GM18909 (cell line): ENCODE measurements around the gene RHBG.
A peak's percentile ranks its signal among the peaks of the same experiment; 100 is the strongest.
"Not testable (repeated sequence)": the region's sequence is repeated elsewhere in the genome, so short reads cannot be mapped to it uniquely, and the experiment has no call there.

ENCODE experiments used
- ATAC-seq: cut with Tn5 transposase; IDR thresholded peaks from one replicate; pipeline ENCODE4 v1.9.1; 2021; ENCODE audit warnings: mild to moderate bottlenecking; ENCODE audit not compliant: unreplicated experiment, poor library complexity

Gene RHBG, protein sequence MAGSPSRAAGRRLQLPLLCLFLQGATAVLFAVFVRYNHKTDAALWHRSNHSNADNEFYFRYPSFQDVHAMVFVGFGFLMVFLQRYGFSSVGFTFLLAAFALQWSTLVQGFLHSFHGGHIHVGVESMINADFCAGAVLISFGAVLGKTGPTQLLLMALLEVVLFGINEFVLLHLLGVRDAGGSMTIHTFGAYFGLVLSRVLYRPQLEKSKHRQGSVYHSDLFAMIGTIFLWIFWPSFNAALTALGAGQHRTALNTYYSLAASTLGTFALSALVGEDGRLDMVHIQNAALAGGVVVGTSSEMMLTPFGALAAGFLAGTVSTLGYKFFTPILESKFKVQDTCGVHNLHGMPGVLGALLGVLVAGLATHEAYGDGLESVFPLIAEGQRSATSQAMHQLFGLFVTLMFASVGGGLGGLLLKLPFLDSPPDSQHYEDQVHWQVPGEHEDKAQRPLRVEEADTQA

DNA sequence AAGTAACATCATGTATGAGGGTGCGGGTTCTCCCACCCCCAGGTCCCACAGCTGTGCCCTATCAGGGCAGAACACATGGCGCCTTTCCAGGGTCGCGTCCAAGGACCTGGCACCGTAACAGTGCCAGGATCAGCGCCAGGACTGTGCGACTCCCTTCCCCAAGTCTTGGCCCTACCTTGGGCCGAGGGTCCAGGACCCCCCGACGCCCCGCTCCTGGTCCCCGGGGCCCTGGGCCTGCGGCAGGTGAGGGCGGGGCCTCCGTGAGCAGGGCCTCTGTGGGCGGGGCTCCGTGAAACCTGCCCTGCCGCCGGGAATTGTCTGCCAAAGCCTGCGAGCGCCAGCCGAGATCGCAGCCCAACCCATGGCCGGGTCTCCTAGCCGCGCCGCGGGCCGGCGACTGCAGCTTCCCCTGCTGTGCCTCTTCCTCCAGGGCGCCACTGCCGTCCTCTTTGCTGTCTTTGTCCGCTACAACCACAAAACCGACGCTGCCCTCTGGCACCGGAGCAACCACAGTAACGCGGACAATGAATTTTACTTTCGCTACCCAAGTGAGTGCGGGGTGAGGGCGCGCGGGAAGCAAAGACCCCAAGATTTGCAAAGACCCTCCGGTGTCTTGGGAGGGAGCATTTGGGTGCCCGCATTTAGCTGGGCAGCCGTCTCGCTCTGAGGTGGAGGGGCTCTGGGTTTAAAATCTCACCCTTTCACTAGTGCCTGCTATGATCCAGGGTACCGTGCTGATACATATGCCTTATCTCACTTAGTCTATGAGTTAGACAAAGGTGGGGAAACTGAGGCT is at the start of gene RHBG:
Gene RHBG, plus strand, starts transcription at position 323 of the 796 bp plus-strand sequence. Its CDS starts 39 bp downstream, at position 362.
- no peak for ATAC-seq

DNA sequence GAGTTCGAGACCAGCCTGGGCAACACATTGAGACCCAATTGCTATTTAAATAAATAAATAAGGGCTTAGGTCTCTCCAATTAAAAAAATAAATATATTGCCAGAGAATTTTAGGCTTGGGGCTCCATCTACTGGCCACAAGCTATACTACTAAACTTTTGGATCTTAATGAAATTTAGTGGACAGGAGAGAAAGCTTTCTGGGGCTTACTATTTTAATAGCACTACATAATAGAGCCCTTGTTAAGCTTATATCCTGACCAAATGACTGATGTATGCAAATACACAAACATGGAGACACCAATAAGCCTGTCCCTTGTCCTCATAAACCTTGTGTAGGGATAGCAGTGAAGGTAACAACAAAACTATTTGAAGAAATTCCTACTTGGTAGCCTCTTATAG is 49.3 kb upstream of the RHBG start:
- no peak for ATAC-seq

DNA sequence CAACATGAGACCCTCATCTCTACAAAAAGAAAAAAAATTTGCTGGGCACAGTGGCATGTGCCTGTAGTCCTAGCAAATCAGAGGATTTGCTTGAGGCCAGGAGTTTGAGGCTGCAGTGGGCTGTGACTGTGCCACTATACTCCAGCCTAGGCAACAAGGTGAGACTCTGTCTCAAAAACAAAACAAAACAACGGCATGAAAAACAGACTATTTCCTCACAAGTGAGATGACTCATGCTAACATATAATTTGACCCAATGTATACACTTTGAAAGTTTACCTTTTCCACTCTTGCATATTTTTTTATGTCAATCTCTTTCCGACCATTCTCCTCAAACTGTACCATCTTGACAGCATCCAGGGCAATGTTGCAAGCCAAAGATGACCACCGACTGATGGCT is 48.5 kb upstream of the RHBG start:
- ATAC-seq: no peak

DNA sequence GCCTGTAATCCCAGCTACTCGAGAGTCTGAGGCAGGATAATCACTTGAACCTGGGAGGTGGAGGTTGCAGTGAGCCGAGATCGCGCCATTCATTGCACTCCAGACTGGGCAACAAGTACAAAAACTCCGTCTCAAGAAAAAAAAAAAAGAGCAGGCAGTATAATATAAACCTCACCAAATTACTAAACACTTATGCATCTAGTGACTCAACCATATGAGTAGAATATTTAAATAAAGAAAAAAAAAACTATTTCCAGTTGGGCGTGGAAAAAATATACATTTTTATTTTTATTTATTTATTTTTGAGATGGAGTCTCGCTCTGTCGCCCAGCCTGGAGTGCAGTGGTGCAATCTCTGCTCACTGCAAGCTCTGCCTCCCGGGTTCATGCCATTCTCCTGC is 45.8 kb upstream of the RHBG start:
- not testable (repeated sequence) for ATAC-seq

DNA sequence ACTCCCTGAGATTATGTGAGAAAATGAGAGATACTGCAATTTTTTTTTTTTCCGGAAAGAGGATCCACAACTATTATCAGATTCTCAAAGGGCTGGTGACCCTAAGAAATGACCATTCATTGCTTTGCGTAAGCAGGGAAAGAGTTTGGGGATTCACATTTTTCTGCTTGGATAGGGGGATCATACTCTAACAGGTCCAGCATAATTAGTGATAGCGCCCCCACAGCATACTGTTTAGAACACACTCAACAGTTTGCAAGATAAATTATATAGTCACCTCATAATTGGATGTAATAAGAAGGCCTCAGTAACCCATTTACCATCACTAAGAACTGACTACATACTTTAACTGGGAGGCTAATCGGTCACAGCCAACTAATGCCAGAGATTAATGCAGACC is 32.8 kb upstream of the RHBG start:
- no peak for ATAC-seq

DNA sequence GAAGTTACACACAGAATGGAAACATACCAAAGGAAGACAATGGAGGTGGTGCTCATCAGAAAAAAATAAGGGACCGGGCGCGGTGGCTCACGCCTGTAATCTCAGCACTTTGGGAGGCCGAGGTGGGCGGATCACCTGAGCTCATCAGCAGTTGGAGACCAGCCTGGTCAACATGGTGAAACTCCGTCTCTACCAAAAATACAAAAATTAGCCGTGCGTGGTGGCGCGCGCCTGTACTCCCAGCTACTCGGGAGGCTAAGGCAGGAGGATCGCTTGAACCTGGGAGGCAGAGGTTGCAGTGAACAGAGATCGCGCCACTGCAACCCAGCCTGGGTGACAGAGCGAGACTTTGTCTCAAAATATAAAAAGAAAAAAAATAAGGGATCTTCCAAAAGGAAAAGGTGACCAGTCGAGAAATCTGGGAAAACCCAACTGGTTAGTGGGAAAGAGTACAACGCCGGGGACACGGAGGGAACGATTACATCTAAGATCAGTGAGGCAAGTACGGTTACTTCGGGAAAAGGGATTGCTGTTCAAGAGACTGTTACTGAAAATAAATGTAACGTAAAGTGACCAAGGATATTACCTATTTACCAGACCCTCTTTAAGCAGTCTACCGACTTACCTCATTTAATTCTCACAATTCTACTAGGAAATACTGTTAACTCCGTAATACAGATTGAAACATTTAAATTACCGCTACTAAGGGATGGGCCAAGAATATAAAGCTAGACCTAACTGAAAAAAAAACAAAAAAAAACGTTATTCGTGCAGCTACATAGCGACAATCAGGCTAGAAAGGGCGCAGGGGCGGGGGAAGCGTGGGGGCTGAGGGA is 31.7 kb upstream of the RHBG start:
- ATAC-seq: no peak

DNA sequence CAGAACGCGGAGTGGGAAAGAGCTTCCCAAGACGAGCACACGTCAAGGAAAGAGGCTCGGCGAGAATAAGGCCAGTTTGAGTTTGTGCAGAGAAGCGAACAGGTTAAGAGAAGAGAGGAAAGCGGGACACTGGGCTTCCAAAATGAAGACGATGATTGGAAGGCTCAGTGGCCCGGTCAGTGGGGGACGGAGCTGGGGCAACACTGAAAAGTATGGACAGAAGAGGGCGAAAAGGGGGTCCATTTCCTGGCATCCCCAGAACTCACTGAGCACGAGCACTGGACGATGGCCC is 31.2 kb upstream of the RHBG start:
- ATAC-seq: peak; percentile 2

DNA sequence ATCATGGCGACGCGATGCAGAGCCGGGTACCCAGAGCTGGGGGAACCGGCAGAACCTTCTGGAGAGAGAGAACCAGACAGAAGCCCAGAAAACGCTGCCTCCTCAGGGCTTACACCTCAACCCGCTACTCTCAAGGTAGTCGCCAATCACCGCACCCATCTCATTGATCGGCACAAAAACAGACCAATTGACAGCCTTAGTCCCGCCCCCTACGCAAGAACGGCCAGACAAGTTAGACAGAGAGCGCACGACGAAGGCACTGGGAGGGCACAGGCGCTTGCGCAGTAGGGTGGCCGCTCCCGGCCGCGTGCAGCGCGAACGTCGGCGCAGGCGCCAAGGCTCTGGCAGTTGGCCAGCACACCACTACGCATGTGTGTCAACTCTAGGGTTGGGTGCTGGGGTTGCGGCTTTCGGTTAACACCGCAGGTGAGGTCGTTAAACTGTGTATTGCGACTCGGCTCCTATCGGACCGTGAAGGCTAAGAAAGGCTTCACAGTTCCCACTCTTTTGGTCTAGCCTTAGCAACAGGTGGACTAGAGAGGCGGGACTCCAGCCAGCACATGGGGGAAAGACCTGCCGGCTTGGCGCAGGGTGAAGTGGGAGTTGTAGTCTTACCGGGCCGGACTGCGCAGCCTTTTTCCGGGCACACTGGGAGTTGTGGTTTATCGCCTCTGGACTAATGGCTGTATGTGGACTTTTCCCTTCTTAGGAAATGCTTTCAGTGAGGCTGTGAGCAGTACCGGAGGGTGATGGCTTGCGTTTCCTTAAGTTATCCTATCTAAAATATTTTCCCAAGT is 30.6 kb upstream of the RHBG start, which contains the start of the genes CCT3 and TSACC:
Gene CCT3, minus strand, starts transcription at position 113 of the 797 bp plus-strand sequence. Its CDS starts 108 bp downstream, at position 5.
Gene TSACC, plus strand, starts transcription at position 347 of the 797 bp plus-strand sequence. CDS start 1,232 bp downstream, outside the sequence.
- ATAC-seq: peak; percentile 94

DNA sequence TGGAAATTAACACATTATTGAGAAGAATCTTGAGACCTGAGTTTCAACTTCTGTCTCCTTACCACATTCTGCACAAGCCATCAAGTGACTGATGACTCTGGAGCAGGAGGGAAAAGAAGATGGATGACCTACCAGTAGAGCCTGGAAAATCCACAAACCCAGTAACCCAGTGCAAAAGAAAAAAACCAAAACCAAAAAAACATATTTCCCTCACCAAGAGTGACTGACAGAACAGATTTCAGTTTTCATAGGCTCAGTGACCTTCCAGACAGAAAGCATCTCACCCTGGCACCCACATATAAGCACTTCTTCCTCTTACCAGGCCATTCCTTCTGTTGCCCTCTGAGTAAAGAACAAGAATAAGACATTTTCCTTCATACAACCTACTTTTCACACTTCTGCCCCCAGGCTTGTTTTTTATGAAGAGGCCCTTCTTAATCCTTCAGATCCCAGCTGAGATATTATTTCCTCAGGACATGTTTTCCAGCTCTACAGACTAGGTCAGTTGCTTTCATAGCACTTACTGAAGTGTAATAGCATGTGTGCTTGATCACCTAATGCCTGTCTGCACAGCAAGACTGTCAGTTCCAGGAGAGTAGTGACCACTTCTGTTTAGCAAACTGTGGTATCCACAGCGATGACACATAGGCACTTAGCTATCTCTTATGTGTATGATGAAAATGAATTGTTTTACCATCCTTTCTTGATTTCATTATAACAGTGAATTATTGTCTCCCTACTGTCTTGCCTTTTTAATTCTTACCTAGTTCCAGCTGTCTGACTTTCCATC is 26.6 kb upstream of the RHBG start:
- no peak for ATAC-seq

DNA sequence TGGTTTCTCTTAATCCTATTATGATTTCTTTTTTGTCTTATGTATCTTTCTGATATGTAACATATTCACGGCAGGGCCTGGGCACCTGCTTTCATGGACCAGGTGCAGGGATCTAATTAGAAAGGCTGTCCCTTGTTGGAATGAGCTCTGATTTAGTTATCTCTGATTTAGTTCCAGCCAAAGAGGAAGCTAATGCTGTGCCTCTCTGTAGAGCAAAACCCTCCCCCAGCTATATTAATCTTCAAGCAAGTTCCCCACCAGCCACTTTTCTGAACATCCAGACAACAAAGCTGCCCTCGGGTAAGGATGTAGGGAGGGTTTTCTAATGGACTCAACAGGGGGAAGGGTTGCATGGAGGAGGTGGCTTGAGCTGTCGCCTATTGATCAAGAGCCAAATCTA is 24.6 kb upstream of the RHBG start:
- no peak for ATAC-seq

DNA sequence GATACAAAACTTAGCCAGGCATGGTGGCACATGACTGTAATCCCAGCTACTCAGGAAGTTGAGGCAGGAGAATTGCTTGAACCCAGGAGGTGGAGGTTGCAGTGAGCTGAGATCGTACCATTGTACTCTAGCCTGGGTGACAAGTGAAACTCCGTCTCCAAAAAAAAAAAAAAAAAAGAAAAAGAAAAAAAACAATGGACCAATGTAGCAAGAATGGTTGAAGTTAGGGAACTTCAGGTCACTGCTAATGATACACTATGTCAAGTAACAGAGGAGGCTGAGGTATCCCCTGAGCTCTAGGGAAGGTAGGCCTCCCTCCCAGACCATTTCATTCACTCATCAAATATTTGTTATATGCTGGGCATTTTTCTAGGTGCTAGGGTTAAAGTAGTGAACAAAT is 23.0 kb upstream of the RHBG start:
- not testable (repeated sequence) for ATAC-seq

DNA sequence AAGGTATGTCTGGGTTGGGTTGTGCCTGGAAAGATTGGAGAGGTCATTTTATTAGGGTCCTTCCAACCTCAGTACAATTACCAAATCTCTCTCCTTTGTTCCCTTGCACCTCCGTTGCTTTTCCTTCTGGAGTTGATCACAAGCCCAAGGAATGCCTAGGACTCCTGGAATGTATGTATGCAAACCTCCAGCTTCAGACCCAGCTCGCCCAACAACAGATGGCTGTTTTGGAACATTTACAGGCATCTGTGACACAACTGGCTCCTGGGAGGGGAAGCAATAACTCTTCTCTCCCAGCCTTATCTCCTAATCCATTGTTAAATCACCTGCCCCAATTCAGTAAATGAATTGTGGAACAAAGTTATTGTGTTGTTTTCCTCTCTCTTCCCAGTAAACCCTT is 22.4 kb upstream of the RHBG start:
- no peak for ATAC-seq

DNA sequence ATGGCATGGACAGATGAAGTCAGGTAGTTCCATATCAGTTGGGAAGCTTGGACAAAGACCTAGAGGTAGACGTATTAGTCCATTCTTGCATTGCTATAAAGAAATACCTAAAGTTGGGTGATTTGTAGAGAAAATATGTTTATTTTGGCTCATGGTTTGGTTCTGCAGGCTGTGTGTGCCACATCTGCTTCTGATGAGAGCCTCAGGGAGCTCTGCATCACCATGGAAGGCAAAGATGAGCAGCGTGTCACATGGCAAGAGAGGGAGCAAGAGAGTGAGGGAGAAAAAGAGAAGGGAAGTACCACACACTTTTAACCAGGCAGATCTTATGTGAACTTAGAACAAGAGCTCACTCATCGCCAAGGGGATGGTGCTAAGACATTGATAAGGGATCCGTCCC is 21.7 kb upstream of the RHBG start:
- no peak for ATAC-seq

DNA sequence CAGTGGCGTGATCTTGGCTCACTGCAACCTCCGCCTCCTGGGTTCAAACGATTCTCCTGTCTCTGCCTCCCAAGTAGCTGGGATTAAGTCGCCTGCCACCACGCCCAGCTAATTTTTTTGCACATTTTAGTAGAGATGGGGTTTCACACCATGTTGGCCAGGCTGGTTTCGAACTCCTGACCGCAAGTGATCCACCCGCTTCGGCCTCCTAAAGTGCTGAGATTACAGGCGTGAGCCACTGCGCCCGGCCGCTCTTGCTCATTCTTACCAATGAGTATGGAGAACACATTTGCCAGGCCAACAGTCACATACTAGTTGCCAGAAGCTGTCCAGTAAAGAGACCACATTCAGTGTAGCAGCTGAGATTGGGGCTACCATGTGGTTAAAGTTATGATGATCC is 16.5 kb upstream of the RHBG start:
- ATAC-seq: not testable (repeated sequence)

DNA sequence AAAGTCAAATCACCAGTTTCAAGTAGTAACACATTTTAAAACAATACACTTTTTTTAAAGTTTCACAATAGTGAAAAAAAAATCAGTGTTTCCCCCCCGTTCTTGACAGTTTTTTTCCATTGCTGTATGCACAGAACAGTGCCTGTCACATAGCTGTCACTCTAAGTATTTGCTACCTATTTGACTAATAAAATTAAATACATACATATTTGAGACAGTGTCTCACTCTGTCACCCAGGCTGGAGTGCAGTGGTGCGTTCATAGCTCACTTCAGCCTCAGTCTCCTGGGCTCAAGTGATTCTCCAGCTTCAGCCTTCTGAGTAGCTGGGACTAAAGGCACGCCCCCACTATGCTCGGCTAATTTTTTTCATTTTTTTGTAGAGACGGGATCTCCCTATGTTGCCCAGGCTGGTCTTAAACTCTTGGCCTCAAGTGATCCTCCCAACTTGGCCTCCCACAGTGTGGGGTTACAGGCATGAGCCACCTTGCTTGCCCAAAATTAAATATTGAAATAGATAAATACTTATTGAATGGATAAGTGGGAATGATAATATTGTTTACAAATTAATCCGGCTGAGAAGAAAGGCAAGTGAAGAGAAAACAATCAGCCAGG is 12.6 kb upstream of the RHBG start:
- ATAC-seq: no peak

DNA sequence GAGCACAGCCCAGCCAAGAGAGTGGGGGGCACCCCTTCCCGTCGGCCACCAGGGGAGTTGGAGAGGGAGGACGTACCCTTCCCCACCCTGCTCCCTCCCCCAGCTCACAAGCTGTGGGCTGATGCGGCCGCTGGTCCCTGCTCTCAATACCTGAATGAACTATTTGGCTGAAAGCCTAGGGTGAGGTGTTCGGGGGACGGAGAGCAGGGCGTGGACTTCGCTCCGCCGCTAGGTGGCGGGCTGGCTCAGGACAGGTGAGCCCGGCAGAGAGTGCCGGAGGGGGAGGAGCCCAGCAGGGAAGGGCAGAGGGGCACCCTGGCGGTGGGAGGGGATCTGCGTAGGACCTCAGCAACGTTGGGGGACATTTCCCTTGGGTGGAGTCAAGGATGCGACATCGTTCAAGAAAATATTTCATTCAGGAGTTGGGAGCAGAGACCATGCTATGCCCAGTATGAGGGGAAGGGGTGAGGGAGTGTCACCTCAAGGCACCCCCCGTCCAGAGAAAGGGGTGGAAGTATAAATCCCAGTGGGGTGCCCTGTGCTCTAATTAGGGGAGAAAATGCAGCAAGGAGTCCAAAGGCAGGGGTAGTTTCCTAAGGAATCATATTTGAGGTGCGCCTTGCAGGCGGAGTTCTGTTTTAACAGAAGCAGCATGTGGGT is 12.0 kb upstream of the RHBG start:
- peak; percentile 70 for ATAC-seq

DNA sequence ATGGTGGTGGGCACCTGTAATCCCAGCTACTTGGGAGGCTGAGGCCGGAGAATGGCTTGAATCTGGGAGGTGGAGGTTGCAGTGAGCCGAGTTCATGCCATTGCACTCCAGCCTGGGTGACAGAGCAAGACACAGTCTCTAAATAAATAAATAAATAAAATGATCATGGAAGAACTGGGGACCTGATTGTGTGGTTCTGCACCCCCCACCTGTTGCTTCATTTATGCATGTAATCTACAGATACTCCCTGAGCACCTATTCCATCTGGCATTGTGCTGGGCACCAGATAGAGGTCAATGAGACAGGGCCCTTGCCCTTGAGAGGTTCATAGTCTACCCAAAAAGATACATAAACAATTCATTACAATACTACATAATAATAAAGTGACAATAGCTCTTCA is 11.0 kb upstream of the RHBG start:
- ATAC-seq: no peak

DNA sequence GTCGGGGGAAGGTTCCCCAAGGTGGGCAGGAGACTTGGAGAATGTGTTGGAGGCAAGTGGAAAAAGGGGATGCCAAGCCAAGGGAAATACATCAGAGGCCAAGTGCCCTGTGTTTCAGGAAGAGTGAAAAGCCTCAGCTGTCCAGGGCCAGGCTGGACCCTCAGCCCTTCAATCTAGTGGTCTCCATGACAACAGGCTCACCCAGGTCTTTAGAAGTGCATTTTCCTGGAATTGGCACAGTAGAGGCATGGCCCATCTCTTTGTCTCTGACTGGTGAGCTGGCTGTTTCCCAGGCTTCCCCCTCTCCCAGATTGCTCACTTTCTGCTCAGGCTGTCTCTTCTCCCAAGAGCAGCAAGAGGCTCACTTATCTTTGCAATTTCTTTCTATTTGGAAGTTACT is 10.4 kb upstream of the RHBG start:
- ATAC-seq: no peak
